Stomach smooth muscle (tissue), 2 donors: Measurements from ENCODE around the gene C16orf54.
"Not testable (repeated sequence)": the region's sequence is repeated elsewhere in the genome, so short reads cannot be mapped to it uniquely, and the experiment has no call there.

ENCODE experiments used
- H3K27ac ChIP-seq: one replicate; pipeline ENCODE4 v1.7.0; 2013; ENCODE audit warnings: mild to moderate bottlenecking, low read length, inconsistent platforms
- H3K27me3 ChIP-seq, 2 donors: one replicate each; pipeline ENCODE4 v1.7.0; 2013; ENCODE audit warnings: low read length in 2 of 2; ENCODE audit not compliant: insufficient read depth in 2 of 2, control insufficient read depth in 1 of 2
- H3K36me3 ChIP-seq, 2 donors: one replicate each; pipeline ENCODE4 v1.7.0; 2013; ENCODE audit warnings: low read length in 2 of 2; ENCODE audit not compliant: control insufficient read depth in 2 of 2, insufficient read depth in 2 of 2
- H3K4me1 ChIP-seq: one replicate; pipeline ENCODE4 v1.7.0; 2013; ENCODE audit warnings: low read length; ENCODE audit not compliant: control insufficient read depth, insufficient read depth
- H3K4me3 ChIP-seq, 2 donors: one replicate each; pipeline ENCODE4 v1.7.0; 2013; ENCODE audit warnings: low read length in 2 of 2
- H3K9ac ChIP-seq, 2 donors: one replicate each; pipeline ENCODE4 v1.7.0; 2013; ENCODE audit warnings: low read length in 2 of 2, mild to moderate bottlenecking in 1 of 2
- H3K9me3 ChIP-seq, 2 donors: one replicate each; pipeline ENCODE4 v1.7.0; 2013; ENCODE audit warnings: low read length in 2 of 2; ENCODE audit not compliant: control insufficient read depth in 2 of 2
- donor health status: healthy.
- donor health status: Pancreatic carcinoma.

Gene C16orf54

GRCh38 chr16:29747947-29748759, 2.4 kb upstream of the C16orf54 start:
- Histone ChIP-seq H3K4me1 (no peaks in the 10 kb centered on the region), H3K9me3 (no peaks in the 10 kb centered on the region), H3K27me3 (peaks cover 0 to 3% of the 10 kb centered on the region in 2 donors), H3K27ac (no peak overlapping the region), H3K4me3 (no peak overlapping the region), H3K9ac (no peak overlapping the region), H3K36me3 (no peaks in the 10 kb centered on the region)

DNA sequence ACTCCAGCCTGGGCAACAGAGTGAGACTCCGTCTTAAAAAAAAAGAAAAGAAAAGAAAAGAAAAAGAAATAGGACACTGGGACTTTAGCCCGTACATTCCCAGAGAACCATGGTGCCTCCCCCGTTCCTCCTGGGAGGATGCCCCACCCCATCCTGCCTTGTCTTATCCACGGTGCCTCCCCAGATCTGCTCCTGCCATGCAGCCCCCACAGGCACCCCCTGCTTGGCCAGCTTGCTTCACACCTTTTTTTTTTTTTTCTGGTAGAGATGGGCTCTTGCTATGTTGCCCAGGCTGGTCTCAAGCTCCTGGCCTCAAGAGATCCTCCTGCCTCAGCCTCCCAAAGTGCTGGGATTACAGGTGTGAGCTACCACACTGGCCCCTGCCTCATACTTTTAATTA, 728 bp upstream of the C16orf54 start:
- not testable (repeated sequence) for H3K9me3 ChIP-seq, H3K36me3 ChIP-seq, H3K4me1 ChIP-seq, H3K27ac ChIP-seq, H3K9ac ChIP-seq, H3K27me3 ChIP-seq, H3K4me3 ChIP-seq

DNA sequence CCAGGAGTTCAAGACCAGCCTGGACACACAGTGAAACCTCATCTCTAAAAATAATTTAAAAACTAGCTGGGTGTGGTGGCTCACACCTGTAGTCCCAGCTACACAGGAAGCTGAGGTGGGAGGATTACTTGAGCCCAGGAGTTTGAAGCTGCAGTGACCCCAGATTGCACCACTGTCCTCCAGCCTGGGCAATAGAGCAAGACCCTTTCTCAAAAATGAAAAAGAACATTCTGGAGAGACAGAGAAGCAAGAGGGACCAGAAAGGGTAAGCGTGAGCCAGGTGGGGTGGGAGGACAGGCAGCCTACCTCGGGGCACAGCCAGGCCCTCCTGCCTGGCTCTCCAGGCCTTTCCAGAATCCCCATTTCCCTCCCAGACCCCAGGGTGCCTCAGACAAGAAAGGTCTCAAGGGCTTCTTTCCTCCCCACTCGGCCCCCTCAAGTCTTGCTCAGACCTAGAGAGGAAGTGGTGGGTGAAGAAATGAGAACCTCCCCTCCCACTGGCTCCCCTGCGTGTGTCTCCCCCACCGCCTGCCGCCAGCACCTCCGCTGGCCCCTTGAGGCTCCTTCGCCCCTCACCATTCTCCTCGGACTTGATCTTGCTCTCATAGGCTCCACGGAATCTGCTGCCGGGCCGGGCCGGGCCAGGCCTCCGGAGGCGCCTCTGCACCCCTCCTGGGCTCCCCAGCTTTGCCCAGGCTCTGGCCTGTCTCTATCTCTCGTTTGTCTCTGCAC, 503 bp downstream of the C16orf54 start:
- H3K36me3 ChIP-seq: no peaks in the 10 kb centered on the region
- H3K27me3 ChIP-seq: peaks cover 3% of the 10 kb centered on the region in 2 donors
- H3K9ac ChIP-seq: no peak overlapping the region
- H3K4me1 ChIP-seq: no peaks in the 10 kb centered on the region
- no peak overlapping the region for H3K4me3 ChIP-seq
- no peaks in the 10 kb centered on the region for H3K9me3 ChIP-seq
- H3K27ac ChIP-seq: no peak overlapping the region

DNA sequence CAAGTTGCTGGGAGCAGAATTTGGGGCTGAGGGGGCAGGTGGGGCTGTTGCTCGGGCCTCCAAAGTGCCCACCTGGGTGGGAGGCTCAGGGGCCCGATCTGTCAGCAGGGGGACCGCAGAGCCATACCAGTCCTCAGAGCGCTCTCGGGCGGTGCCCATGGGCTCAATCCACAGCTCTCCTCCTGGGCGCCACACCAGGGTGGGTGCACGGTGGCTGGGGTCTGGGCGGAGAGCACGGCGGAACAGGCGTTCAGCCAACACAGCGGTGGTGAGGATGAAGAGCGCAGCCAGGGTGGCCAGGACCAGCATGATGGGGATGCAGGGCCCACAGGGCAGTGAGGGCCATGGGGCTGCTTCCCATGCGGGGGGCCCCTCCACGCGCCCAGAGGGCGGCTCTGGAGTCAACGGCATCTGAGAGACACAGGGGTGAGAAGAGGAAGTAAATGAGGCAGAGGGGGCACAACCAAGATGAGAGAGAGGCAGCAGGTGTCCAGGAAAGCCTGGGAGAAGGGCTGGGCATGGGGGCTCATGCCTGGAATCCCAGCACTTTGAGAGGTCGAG, 1.2 kb downstream of the C16orf54 start:
- H3K36me3 ChIP-seq: no peaks in the 10 kb centered on the region
- H3K27me3 ChIP-seq: peaks cover 3% of the 10 kb centered on the region in 2 donors
- no peaks in the 10 kb centered on the region for H3K4me1 ChIP-seq
- no peak overlapping the region for H3K27ac ChIP-seq
- H3K9ac ChIP-seq: no peak overlapping the region
- no peak overlapping the region for H3K4me3 ChIP-seq
- no peaks in the 10 kb centered on the region for H3K9me3 ChIP-seq

DNA sequence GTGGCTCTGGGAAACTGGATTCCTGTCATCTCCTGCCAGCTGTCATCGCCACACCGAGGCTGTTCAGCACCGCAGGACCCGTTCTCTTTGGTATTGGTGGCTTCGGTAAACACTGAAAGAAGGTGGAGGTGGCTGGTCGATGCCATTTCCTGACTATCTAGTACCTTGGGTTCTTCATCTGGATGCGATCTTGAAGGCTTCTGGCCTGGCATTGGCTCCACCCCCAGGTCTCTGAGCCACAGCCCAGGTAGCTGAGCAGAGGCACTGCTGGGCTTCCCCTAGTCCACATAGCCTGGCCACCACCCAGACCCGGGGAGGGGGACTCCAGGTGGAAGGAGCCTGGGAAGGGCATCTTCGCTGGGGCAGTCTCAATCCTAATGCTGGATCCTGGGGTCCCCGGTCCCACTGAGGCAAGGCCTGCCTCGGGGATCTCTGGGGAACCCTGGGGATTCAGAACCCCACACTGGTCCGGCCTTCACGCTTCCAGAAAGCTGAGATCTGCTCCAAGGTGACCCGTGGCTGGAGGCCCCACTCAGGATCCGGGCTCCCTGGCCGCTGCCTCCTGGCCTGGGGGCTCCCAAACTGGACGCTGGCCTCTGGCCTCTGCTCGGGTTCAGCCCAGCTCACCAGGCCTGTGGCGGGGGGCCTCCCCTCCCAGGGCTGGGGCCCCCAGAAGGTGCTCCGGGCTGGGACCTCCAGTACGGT, 1.8 kb downstream of the C16orf54 start:
- Histone ChIP-seq H3K27ac (no peak overlapping the region), H3K36me3 (no peaks in the 10 kb centered on the region), H3K4me3 (no peak overlapping the region), H3K27me3 (peaks cover 3% of the 10 kb centered on the region in 2 donors), H3K9ac (no peak overlapping the region), H3K4me1 (no peaks in the 10 kb centered on the region), H3K9me3 (no peaks in the 10 kb centered on the region)

DNA sequence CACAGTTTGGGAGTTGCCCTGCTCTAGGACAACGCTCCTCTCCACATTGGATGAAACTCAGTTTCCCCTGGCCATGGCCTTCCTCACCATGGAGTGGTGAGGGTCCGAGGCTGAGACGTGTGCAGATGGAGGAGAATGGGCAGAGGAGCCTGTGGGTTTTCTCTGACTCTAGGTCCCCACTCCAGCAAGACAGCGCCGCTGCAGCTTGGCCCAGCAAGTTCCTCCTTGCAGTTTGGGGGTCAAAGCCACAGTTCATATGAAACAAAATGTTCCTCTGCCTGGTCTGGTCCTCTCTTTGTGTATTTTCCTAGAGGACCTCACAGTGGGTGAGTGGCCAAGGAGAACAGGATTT, 2.3 kb downstream of the C16orf54 start:
- Histone ChIP-seq H3K9me3 (peaks cover 0 to 2% of the 10 kb centered on the region in 2 donors), H3K27me3 (peaks cover 3% of the 10 kb centered on the region in 2 donors), H3K36me3 (no peaks in the 10 kb centered on the region), H3K9ac (no peak overlapping the region), H3K4me1 (no peaks in the 10 kb centered on the region), H3K4me3 (no peak overlapping the region), H3K27ac (no peak overlapping the region)

- peaks cover 0 to 3% of the 10 kb centered on the region in 2 donors for H3K9me3 ChIP-seq
- H3K9ac ChIP-seq: no peak overlapping the region
- no peaks in the 10 kb centered on the region for H3K4me1 ChIP-seq
- no peak overlapping the region for H3K4me3 ChIP-seq
- H3K36me3 ChIP-seq: no peaks in the 10 kb centered on the region
- H3K27ac ChIP-seq: no peak overlapping the region
- H3K27me3 ChIP-seq: peaks cover 3% of the 10 kb centered on the region in 2 donors
Observed at GRCh38 chr16:29742683-29743275, 3.0 kb downstream of the C16orf54 start.

DNA sequence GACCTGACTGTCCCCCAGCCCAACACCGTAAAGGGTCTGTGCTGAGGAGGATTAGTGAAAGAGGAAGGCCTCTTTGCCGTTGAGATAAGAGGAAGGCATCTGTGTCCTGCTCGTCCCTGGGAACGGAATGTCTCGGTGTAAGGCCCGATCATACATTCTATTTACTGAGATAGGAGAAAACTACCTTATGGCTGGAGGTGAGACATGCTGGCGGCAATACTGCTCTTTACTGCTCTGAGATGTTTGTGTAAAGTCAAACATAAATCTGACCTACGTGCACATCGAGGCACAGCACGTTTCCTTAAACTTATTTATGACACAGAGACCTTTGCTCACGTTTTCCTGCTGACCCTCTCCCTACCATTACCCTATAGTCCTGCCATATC, 5.2 kb downstream of the C16orf54 start:
- H3K4me3 ChIP-seq, H3K27ac ChIP-seq, H3K27me3 ChIP-seq, H3K9me3 ChIP-seq, H3K9ac ChIP-seq, H3K4me1 ChIP-seq, H3K36me3 ChIP-seq: not testable (repeated sequence)

- H3K27me3 ChIP-seq, H3K9me3 ChIP-seq, H3K9ac ChIP-seq, H3K36me3 ChIP-seq, H3K4me1 ChIP-seq, H3K4me3 ChIP-seq, H3K27ac ChIP-seq: not testable (repeated sequence)
Observed at GRCh38 chr16:29739927-29740629, 5.7 kb downstream of the C16orf54 start.

DNA sequence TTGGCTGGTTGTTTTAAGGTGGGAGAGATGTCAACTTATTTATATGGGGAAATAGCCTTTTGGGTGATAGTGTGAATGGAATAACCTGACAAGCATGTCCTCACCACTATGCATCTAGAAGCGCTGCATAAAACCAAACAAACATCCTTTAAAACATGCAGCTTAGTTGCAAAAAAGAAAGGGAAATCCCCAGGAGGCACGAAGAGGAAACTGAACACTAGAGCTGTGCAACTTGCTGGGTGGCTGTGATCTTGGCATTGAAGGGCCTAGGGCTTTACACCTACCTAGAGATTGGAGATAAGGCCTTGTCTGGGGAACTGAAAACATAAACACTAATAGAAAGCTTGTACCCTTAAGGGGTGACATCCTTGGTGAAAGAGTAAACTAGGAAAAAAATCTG, 7.3 kb downstream of the C16orf54 start:
- peaks cover 0 to 3% of the 10 kb centered on the region in 2 donors for H3K9me3 ChIP-seq
- H3K9ac ChIP-seq: no peak overlapping the region
- no peaks in the 10 kb centered on the region for H3K36me3 ChIP-seq
- no peaks in the 10 kb centered on the region for H3K4me1 ChIP-seq
- H3K27ac ChIP-seq: no peak overlapping the region
- peaks cover 1 to 6% of the 10 kb centered on the region in 2 donors for H3K27me3 ChIP-seq
- H3K4me3 ChIP-seq: no peak overlapping the region
